K562 (cell line): Measurements from ENCODE around the gene CCDC9. TPM values are rescaled to one million over a fixed set of nuclear protein-coding genes. Genes with fewer than 3 reads are reported as not detected.

Source experiments
- BRCA1 ChIP-seq, 2 experiments: fragments of 450-650 bp in 1 of 2; sonication (generic) in 1 of 2; formaldehyde crosslinking in 1 of 2; IDR thresholded peaks; 2 replicates each; pipeline versions ENCODE4 v1.5.0 to v1.6.1; 2017 to 2020; ENCODE audit warnings: mild to moderate bottlenecking in 1 of 2, missing genetic modification reagents in 1 of 2
- BRD4 ChIP-seq: fragments of 200-600 bp; sonication (generic); IDR thresholded peaks from 2 replicates; pipeline ENCODE4 v1.6.1; 2017; ENCODE audit warnings: inconsistent platforms
- CHD7 ChIP-seq: fragments of 200-600 bp; sonication (generic); IDR thresholded peaks from one replicate; pipeline ENCODE4 v1.6.1; 2012; ENCODE audit warnings: mild to moderate bottlenecking, low read depth, low read length, inconsistent platforms
- GTF2E2 ChIP-seq: fragments of 200-800 bp; sonication (Bioruptor generic); IDR thresholded peaks from 2 replicates; pipeline ENCODE4 v1.6.1; 2016; ENCODE audit warnings: missing genetic modification characterization, missing compliant biosample characterization
- HMBOX1 ChIP-seq: sonication (generic); IDR thresholded peaks from 2 replicates; pipeline ENCODE4 v1.6.1; 2016
- NCOA2 ChIP-seq, 2 experiments: fragments of 450-650 bp; IDR thresholded peaks; 2 replicates each; pipeline ENCODE4 v1.6.1; 2018; ENCODE audit warnings: mild to moderate bottlenecking in 2 of 2, moderate library complexity in 1 of 2; ENCODE audit not compliant: partially characterized antibody in 2 of 2
- SRSF9 ChIP-seq: fragments of 200-400 bp; formaldehyde crosslinking; IDR thresholded peaks from 2 replicates; pipeline ENCODE4 v1.6.1; 2017; ENCODE audit warnings: low read depth, low read length, borderline replicate concordance
- TSHZ1 ChIP-seq: fragments of 250-450 bp; sonication (Bioruptor Pico); IDR thresholded peaks from 2 replicates; pipeline ENCODE4 v1.4.0; 2020; ENCODE audit warnings: mild to moderate bottlenecking, moderate library complexity
- ZFP1 ChIP-seq: fragments of 450-650 bp; formaldehyde crosslinking; IDR thresholded peaks from 2 replicates; pipeline ENCODE4 v1.4.0; 2020; ENCODE audit warnings: mild to moderate bottlenecking, mixed read lengths
- polyA plus RNA-seq, 8 experiments: library from polyadenylated mRNA; depleted of rRNA in 4 of 8; stranded (reverse) in 5 of 8; unstranded in 3 of 8; fragments of >200 nt; fragmentation: Nextera tagmentation in 2 of 8; fragmentation: Illumina TruSeq in 1 of 8; extraction: Ambion mirVana in 2 of 8; extraction: Trizol in 1 of 8; gene quantifications; 2 replicates each; pipeline versions ENCODE4 v1.2.1 to v1.2.3, GENCODE V29; 2011 to 2014; ENCODE audit warnings: inconsistent platforms in 1 of 8, missing spikeins in 1 of 8
- total RNA-seq, 7 experiments: library from RNA; depleted of rRNA in 6 of 7; stranded (reverse); fragments of >200 nt in 6 of 7; fragmentation: Illumina TruSeq in 2 of 7; extraction: Trizol in 2 of 7; gene quantifications; 2 replicates each; pipeline versions ENCODE4 v1.2.1 to v1.2.3, GENCODE V29; 2011 to 2021; ENCODE audit warnings: low replicate concordance in 1 of 7

The CCDC9 gene
- total and polyA plus RNA-seq, 9 of the 15 experiments (the other 6 are each of a cell fraction or from before 2014, with no cell fraction given): 0.23 to 38.6 (median 8.4) TPM

GRCh38 chr19:47226426-47227351 lies 29.6 kb upstream of the CCDC9 start (continued):
- TF ChIP-seq HMBOX1: 0 out of 2 replicates have a peak, but pooled peaks have one; percentile 7
- TF ChIP-seq SRSF9: no peak
- peak; percentile 8; the same call in 1 of the 2 replicates for TF ChIP-seq ZFP1 (CRISPR knock-in tag)
- TF ChIP-seq BRD4: peak; percentile 94
- no peak for TF ChIP-seq TSHZ1 (CRISPR knock-in tag)
- no peak for TF ChIP-seq NCOA2 (IDR thresholded peaks at IDR 0.05; ENCODE audit: partially characterized antibody in 2 of 2)
- no peak; the same call in 1 of the 2 replicates for TF ChIP-seq GTF2E2
- TF ChIP-seq CHD7: no peak
- TF ChIP-seq BRCA1 (IDR thresholded peaks at IDR 0.05): no peak
- no peak; the same call in 1 of the 2 replicates for TF ChIP-seq BRCA1 (CRISPR knock-in tag; IDR thresholded peaks at IDR 0.05)
